HepG2 (cell line): ENCODE data around the gene FCMR. TPM values are rescaled to one million over a fixed set of nuclear protein-coding genes. Genes with fewer than 3 reads are reported as not detected.

ENCODE experiments used
- ASH2L ChIP-seq: fragments of 300-600, 200-600 bp; sonication (generic); IDR thresholded peaks from 2 replicates; pipeline ENCODE4 v1.7.0; 2017; ENCODE audit warnings: low read depth, mild to moderate bottlenecking, moderate library complexity, mixed read lengths, low read length; ENCODE audit not compliant: insufficient read length
- ATF7 ChIP-seq, 2 experiments: fragments of 450-650 bp in 1 of 2; sonication (generic) in 1 of 2; formaldehyde crosslinking in 1 of 2; IDR thresholded peaks; 2 replicates each; pipeline versions ENCODE4 v1.4.0 to v1.6.1; 2016 to 2020; ENCODE audit warnings: antibody characterized with exemption in 1 of 2, mild to moderate bottlenecking in 1 of 2, missing genetic modification reagents in 1 of 2
- POGZ ChIP-seq: sonication (generic); formaldehyde crosslinking; IDR thresholded peaks from 2 replicates; pipeline ENCODE4 v1.4.0; 2020; ENCODE audit warnings: mild to moderate bottlenecking, missing genetic modification reagents
- ZNF614 ChIP-seq: IDR thresholded peaks from 2 replicates; pipeline ENCODE4 v1.6.1; 2018; ENCODE audit warnings: missing biosample characterization, missing genetic modification reagents, inconsistent platforms, borderline replicate concordance
- ZNF746 ChIP-seq: sonication (generic); formaldehyde crosslinking; IDR thresholded peaks from 2 replicates; pipeline ENCODE4 v1.8.0; 2022; ENCODE audit warnings: mild to moderate bottlenecking, missing genetic modification reagents
- polyA plus RNA-seq, 8 experiments: library from polyadenylated mRNA; depleted of rRNA in 3 of 8; stranded (reverse) in 7 of 8; unstranded in 1 of 8; fragments of >200 nt; fragmentation: Illumina TruSeq in 4 of 8; extraction: Trizol in 4 of 8; gene quantifications; 2 replicates each; pipeline versions ENCODE4 v1.2.1 to v1.2.3, GENCODE V29; 2011 to 2016; ENCODE audit warnings: low read depth in 4 of 8, missing spikeins in 1 of 8, mixed read lengths in 1 of 8; ENCODE audit not compliant: insufficient read depth in 1 of 8
- total RNA-seq, 5 experiments: library from RNA; depleted of rRNA; stranded (reverse); fragments of >200 nt; fragmentation: Illumina TruSeq; extraction: Trizol; gene quantifications; 2 replicates each; pipeline ENCODE4 v1.2.3, GENCODE V29; 2016; ENCODE audit warnings: low read depth in 1 of 5
- TF ChIP-seq, protein P1 (sequence below): sonication (generic); formaldehyde crosslinking; IDR thresholded peaks from 2 replicates; pipeline ENCODE4 v1.5.0; 2020; ENCODE audit warnings: mild to moderate bottlenecking, missing genetic modification reagents, borderline replicate concordance
- TF ChIP-seq, protein P2 (sequence below): sonication (generic); formaldehyde crosslinking; IDR thresholded peaks from 2 replicates; pipeline ENCODE4 v1.4.0; 2020; ENCODE audit warnings: low read depth, missing genetic modification reagents
- TF ChIP-seq, protein P3 (sequence below): sonication (generic); formaldehyde crosslinking; IDR thresholded peaks from 2 replicates; pipeline ENCODE4 v1.5.1; 2020; ENCODE audit warnings: missing genetic modification reagents, mild to moderate bottlenecking, borderline replicate concordance
- TF ChIP-seq, protein P4 (sequence below): sonication (generic); formaldehyde crosslinking; IDR thresholded peaks from 2 replicates; pipeline ENCODE4 v1.5.1; 2020; ENCODE audit warnings: mild to moderate bottlenecking, missing genetic modification reagents, borderline replicate concordance

FCMR gene
- total and polyA plus RNA-seq, 2 of the 13 experiments (the other 11 are each of a cell fraction or from before 2014, with no cell fraction given) = not detected

DNA sequence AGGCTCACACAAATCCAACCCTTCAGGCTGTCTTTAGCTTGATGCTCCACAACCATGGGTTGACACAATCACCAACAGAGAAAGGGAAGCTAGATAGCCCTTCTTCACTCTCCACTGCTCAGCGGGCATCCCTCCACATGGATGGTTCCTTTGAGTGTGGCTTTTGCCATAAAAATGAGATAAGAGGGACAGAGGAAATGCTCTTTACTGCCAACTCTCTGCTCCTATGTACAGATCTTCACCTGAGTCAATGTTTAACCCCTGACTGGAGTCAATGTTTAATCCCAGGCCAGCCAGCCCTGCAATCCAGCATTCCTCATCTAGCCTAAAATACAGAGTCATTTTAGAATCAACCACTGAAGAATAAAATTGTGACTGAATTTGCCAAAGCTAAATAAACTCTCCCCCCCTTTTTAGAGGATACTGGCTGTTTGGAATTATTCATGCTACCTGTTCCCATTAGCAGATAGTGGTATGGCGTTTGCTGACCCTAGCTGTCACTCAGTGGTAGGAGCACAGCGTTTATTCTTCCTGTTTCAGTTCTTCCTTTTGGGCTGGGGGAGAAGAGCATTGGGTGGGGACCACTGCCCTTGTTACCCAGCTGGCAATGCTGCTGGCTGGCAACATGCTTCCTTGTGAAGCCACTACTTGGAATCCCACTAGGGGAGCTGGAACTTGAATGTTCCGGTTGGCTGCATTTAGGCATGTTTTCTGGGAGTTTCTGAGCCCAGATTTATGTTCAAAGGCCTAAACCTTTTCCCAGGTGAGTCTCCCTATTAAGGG, 29.8 kb upstream of the FCMR start (continued):
- TF ChIP-seq, protein P1, sequence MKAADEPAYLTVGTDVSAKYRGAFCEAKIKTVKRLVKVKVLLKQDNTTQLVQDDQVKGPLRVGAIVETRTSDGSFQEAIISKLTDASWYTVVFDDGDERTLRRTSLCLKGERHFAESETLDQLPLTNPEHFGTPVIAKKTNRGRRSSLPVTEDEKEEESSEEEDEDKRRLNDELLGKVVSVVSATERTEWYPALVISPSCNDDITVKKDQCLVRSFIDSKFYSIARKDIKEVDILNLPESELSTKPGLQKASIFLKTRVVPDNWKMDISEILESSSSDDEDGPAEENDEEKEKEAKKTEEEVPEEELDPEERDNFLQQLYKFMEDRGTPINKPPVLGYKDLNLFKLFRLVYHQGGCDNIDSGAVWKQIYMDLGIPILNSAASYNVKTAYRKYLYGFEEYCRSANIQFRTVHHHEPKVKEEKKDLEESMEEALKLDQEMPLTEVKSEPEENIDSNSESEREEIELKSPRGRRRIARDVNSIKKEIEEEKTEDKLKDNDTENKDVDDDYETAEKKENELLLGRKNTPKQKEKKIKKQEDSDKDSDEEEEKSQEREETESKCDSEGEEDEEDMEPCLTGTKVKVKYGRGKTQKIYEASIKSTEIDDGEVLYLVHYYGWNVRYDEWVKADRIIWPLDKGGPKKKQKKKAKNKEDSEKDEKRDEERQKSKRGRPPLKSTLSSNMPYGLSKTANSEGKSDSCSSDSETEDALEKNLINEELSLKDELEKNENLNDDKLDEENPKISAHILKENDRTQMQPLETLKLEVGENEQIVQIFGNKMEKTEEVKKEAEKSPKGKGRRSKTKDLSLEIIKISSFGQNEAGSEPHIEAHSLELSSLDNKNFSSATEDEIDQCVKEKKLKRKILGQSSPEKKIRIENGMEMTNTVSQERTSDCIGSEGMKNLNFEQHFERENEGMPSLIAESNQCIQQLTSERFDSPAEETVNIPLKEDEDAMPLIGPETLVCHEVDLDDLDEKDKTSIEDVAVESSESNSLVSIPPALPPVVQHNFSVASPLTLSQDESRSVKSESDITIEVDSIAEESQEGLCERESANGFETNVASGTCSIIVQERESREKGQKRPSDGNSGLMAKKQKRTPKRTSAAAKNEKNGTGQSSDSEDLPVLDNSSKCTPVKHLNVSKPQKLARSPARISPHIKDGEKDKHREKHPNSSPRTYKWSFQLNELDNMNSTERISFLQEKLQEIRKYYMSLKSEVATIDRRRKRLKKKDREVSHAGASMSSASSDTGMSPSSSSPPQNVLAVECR (CRISPR knock-in tag) = peak; percentile 35; the same call in 1 of the 2 replicates
- TF ChIP-seq ASH2L = peak; percentile 34
- TF ChIP-seq POGZ (CRISPR knock-in tag) = peak; percentile 43
- 0 out of 2 replicates have a peak, but pooled peaks have one; percentile 44 for TF ChIP-seq ZNF614 (CRISPR knock-in tag)
- TF ChIP-seq, protein P2, sequence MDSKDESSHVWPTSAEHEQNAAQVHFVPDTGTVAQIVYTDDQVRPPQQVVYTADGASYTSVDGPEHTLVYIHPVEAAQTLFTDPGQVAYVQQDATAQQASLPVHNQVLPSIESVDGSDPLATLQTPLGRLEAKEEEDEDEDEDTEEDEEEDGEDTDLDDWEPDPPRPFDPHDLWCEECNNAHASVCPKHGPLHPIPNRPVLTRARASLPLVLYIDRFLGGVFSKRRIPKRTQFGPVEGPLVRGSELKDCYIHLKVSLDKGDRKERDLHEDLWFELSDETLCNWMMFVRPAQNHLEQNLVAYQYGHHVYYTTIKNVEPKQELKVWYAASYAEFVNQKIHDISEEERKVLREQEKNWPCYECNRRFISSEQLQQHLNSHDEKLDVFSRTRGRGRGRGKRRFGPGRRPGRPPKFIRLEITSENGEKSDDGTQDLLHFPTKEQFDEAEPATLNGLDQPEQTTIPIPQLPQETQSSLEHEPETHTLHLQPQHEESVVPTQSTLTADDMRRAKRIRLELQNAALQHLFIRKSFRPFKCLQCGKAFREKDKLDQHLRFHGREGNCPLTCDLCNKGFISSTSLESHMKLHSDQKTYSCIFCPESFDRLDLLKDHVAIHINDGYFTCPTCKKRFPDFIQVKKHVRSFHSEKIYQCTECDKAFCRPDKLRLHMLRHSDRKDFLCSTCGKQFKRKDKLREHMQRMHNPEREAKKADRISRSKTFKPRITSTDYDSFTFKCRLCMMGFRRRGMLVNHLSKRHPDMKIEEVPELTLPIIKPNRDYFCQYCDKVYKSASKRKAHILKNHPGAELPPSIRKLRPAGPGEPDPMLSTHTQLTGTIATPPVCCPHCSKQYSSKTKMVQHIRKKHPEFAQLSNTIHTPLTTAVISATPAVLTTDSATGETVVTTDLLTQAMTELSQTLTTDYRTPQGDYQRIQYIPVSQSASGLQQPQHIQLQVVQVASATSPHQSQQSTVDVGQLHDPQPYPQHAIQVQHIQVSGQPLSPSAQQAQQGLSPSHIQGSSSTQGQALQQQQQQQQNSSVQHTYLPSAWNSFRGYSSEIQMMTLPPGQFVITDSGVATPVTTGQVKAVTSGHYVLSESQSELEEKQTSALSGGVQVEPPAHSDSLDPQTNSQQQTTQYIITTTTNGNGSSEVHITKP (CRISPR knock-in tag) = peak; percentile 64; the same call in 1 of the 2 replicates
- TF ChIP-seq, protein P3, sequence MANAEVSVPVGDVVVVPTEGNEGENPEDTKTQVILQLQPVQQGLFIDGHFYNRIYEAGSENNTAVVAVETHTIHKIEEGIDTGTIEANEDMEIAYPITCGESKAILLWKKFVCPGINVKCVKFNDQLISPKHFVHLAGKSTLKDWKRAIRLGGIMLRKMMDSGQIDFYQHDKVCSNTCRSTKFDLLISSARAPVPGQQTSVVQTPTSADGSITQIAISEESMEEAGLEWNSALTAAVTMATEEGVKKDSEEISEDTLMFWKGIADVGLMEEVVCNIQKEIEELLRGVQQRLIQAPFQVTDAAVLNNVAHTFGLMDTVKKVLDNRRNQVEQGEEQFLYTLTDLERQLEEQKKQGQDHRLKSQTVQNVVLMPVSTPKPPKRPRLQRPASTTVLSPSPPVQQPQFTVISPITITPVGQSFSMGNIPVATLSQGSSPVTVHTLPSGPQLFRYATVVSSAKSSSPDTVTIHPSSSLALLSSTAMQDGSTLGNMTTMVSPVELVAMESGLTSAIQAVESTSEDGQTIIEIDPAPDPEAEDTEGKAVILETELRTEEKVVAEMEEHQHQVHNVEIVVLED = peak; percentile 19; the same call in 1 of the 2 replicates
- TF ChIP-seq ZNF746 (CRISPR knock-in tag) = no peak
- TF ChIP-seq, protein P4, sequence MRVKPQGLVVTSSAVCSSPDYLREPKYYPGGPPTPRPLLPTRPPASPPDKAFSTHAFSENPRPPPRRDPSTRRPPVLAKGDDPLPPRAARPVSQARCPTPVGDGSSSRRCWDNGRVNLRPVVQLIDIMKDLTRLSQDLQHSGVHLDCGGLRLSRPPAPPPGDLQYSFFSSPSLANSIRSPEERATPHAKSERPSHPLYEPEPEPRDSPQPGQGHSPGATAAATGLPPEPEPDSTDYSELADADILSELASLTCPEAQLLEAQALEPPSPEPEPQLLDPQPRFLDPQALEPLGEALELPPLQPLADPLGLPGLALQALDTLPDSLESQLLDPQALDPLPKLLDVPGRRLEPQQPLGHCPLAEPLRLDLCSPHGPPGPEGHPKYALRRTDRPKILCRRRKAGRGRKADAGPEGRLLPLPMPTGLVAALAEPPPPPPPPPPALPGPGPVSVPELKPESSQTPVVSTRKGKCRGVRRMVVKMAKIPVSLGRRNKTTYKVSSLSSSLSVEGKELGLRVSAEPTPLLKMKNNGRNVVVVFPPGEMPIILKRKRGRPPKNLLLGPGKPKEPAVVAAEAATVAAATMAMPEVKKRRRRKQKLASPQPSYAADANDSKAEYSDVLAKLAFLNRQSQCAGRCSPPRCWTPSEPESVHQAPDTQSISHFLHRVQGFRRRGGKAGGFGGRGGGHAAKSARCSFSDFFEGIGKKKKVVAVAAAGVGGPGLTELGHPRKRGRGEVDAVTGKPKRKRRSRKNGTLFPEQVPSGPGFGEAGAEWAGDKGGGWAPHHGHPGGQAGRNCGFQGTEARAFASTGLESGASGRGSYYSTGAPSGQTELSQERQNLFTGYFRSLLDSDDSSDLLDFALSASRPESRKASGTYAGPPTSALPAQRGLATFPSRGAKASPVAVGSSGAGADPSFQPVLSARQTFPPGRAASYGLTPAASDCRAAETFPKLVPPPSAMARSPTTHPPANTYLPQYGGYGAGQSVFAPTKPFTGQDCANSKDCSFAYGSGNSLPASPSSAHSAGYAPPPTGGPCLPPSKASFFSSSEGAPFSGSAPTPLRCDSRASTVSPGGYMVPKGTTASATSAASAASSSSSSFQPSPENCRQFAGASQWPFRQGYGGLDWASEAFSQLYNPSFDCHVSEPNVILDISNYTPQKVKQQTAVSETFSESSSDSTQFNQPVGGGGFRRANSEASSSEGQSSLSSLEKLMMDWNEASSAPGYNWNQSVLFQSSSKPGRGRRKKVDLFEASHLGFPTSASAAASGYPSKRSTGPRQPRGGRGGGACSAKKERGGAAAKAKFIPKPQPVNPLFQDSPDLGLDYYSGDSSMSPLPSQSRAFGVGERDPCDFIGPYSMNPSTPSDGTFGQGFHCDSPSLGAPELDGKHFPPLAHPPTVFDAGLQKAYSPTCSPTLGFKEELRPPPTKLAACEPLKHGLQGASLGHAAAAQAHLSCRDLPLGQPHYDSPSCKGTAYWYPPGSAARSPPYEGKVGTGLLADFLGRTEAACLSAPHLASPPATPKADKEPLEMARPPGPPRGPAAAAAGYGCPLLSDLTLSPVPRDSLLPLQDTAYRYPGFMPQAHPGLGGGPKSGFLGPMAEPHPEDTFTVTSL (CRISPR knock-in tag) = peak; percentile 43; the same call in 1 of the 2 replicates
- TF ChIP-seq ATF7 (IDR thresholded peaks at IDR 0.05) = no peak
- TF ChIP-seq ATF7 (CRISPR knock-in tag; IDR thresholded peaks at IDR 0.05) = no peak
